ENCODE data around the gene CBLB.

- no peak for TF ChIP-seq CTCF (IDR thresholded peaks at IDR 0.05 in 4 of 5, conservative IDR thresholded peaks at IDR 0.05 in 1 of 5)
- no peak for TF ChIP-seq POLR2A (IDR thresholded peaks at IDR 0.05)
These were observed 140.0 kb downstream of the CBLB start for GRCh38 chr3:105728771-105729312.

All from gastrocnemius medialis (tissue), 4 donors.